ENCODE data around the gene NUP133.

NUP133 gene

GRCh38 chr1:229452956-229453801 is 55.0 kb downstream of the NUP133 start:
- no peak for DNase-seq (ENCODE audit: low read depth in 2 of 2)

GRCh38 chr1:229448845-229449244 is 59.3 kb downstream of the NUP133 start:
- no peak for DNase-seq (ENCODE audit: low read depth in 2 of 2)

GRCh38 chr1:229448354-229448753 is 59.8 kb downstream of the NUP133 start:
- DNase-seq (ENCODE audit: low read depth in 2 of 2): no peak

GRCh38 chr1:229447809-229448252 is 60.3 kb downstream of the NUP133 start:
- DNase-seq (ENCODE audit: low read depth in 2 of 2): no peak

- DNase-seq (ENCODE audit: low read depth in 2 of 2): no peak
Measured at GRCh38 chr1:229445828-229446227, 62.3 kb downstream of the NUP133 start.

GRCh38 chr1:229440851-229441537 is 67.1 kb downstream of the NUP133 start:
- DNase-seq (ENCODE audit: low read depth in 2 of 2): no peak

GRCh38 chr1:229438021-229438420 is 70.1 kb downstream of the NUP133 start:
- no peak for DNase-seq (ENCODE audit: low read depth in 2 of 2)

- no peak for DNase-seq (ENCODE audit: low read depth in 2 of 2)
Measured at GRCh38 chr1:229437443-229437842, 70.7 kb downstream of the NUP133 start.

- no peak for DNase-seq (ENCODE audit: low read depth in 2 of 2)
Measured at GRCh38 chr1:229436201-229436600, 71.9 kb downstream of the NUP133 start.

GRCh38 chr1:229434641-229435051 is 73.5 kb downstream of the NUP133 start:
- DNase-seq (ENCODE audit: low read depth in 2 of 2): no peak

- DNase-seq (ENCODE audit: low read depth in 2 of 2): no peak
Measured at GRCh38 chr1:229434005-229434640, 74.0 kb downstream of the NUP133 start, which contains the start of gene ACTA1. Gene ACTA1, minus strand, starts transcription at chr1:229434094. Its CDS starts 979 bp downstream, at chr1:229433115.

GRCh38 chr1:229433364-229434004 is 74.7 kb downstream of the NUP133 start:
- no peak for DNase-seq (ENCODE audit: low read depth in 2 of 2)

GRCh38 chr1:229432905-229433304 is 75.2 kb downstream of the NUP133 start:
- DNase-seq (ENCODE audit: low read depth in 2 of 2): no peak

- DNase-seq (ENCODE audit: low read depth in 2 of 2): no peak
Measured at GRCh38 chr1:229432116-229432461, 76.1 kb downstream of the NUP133 start.

- DNase-seq (ENCODE audit: low read depth in 2 of 2): no peak
Measured at GRCh38 chr1:229431284-229432115, 76.6 kb downstream of the NUP133 start.

- DNase-seq (ENCODE audit: low read depth in 2 of 2): no peak
Measured at GRCh38 chr1:229430761-229431283, 77.3 kb downstream of the NUP133 start.

- no peak for DNase-seq (ENCODE audit: low read depth in 2 of 2)
Measured at GRCh38 chr1:229428256-229428655, 79.9 kb downstream of the NUP133 start.

GRCh38 chr1:229427572-229427971 is 80.6 kb downstream of the NUP133 start:
- no peak for DNase-seq (ENCODE audit: low read depth in 2 of 2)

GRCh38 chr1:229425564-229426159 is 82.5 kb downstream of the NUP133 start:
- no peak for DNase-seq (ENCODE audit: low read depth in 2 of 2)

- no peak for DNase-seq (ENCODE audit: low read depth in 2 of 2)
Measured at GRCh38 chr1:229420765-229421164, 87.4 kb downstream of the NUP133 start.
